Adrenal gland (tissue), 19 donors: Measurements from ENCODE around the gene LAT. TPM values are rescaled to one million over a fixed set of nuclear protein-coding genes. Genes with fewer than 3 reads are reported as not detected.

ENCODE experiments used
- DNase-seq, 7 donors: peaks; one replicate each; pipeline ENCODE4 v3.0.0-alpha.2; 2019 to 2020
- H3K27ac ChIP-seq, 5 donors: fragments of 200-600 bp; sonication (generic) in 4 of 5; 1 replicate in 3 of 5; 2 replicates in 2 of 5; pipeline versions ENCODE4 v1.5.1 to v1.8.0; 2016 to 2020; ENCODE audit warnings: mild to moderate bottlenecking in 1 of 5
- H3K27me3 ChIP-seq: fragments of 200-600 bp; 2 replicates; pipeline ENCODE4 v1.8.0; 2021
- H3K36me3 ChIP-seq, 2 donors: fragments of 200-600 bp; replicated peaks in 1 of 2; 1 replicate in 1 of 2; 2 replicates in 1 of 2; pipeline versions ENCODE4 v1.5.1 to v1.8.0; 2018 to 2022
- H3K4me1 ChIP-seq, 2 donors: fragments of 200-600 bp; replicated peaks in 1 of 2; 1 replicate in 1 of 2; 2 replicates in 1 of 2; pipeline versions ENCODE4 v1.5.1 to v1.8.0; 2018 to 2021
- H3K4me3 ChIP-seq, 4 donors: fragments of 200-600 bp; sonication (generic) in 3 of 4; one replicate each; pipeline ENCODE4 v1.5.1; 2016 to 2018
- H3K9me3 ChIP-seq, 3 donors: fragments of 200-600 bp; sonication (generic) in 1 of 3; replicated peaks in 1 of 3; 1 replicate in 2 of 3; 2 replicates in 1 of 3; pipeline versions ENCODE4 v1.5.1 to v1.8.0; 2016 to 2021
- CTCF ChIP-seq, 6 experiments: fragments of 450-650 bp in 4 of 6; fragments of 200-600 bp in 2 of 6; sonication (generic) in 1 of 6; IDR thresholded peaks; 1 replicate in 5 of 6; 2 replicates in 1 of 6; pipeline versions ENCODE4 v1.5.1 to v1.8.0; 2016 to 2021; ENCODE audit warnings: antibody characterized with exemption in 6 of 6, mild to moderate bottlenecking in 2 of 6, moderate library complexity in 1 of 6
- POLR2A ChIP-seq, 2 donors: fragments of 450-650 bp; IDR thresholded peaks; one replicate each; pipeline ENCODE4 v1.6.1; 2017; ENCODE audit warnings: antibody characterized with exemption in 2 of 2, mild to moderate bottlenecking in 2 of 2, moderate library complexity in 1 of 2
- WGBS, 4 donors: extraction: QIAGEN DNeasy Blood & Tissue Kit in 2 of 4; methylation state at CpG; one replicate each; pipeline versions ENCODE4 v1.1.5 to v1.1.7; 2013 to 2017; 5-methylcytosine and 5-hydroxymethylcytosine counted together
- intact Hi-C, 2 donors: fragments of 100-400 bp; cut with DNase I; formaldehyde crosslinking; loops; one replicate each; pipeline versions ENCODE4 v1.14.1 to v1.15.0; 2022 to 2023
- long read RNA-seq, 10 donors: library from polyadenylated mRNA in 3 of 10; unstranded in 2 of 10; stranded (forward) in 1 of 10; transcript quantifications; one replicate each; pipeline ENCODE4 v2.0.0 and lab custom pipeline, GENCODE V29; 2021 to 2026
- polyA plus RNA-seq, 3 donors: library from polyadenylated mRNA; stranded (reverse); fragments of 200-250 nt in 2 of 3; fragments of 350-450 nt in 1 of 3; fragmentation: Illumina TruSeq in 1 of 3; extraction: RNeasy Lipid Tissue Mini Kit (QIAGEN cat#74804) in 1 of 3; gene quantifications; one replicate each; pipeline ENCODE4 v1.2.3, GENCODE V29; 2013 to 2014
- total RNA-seq, 9 donors: library from RNA; depleted of rRNA in 4 of 9; stranded (reverse); fragments of >200 nt in 4 of 9; fragments of 120-200 nt in 1 of 9; fragmentation: NEBNext Ultra II Directional in 1 of 9; extraction: Animal tissue kit (Norgen Biotek cat#: 25700) in 1 of 9; gene quantifications; one replicate each; pipeline versions ENCODE4 v1.1.0 to v1.2.4, GENCODE V29; 2013 to 2023
- donor health status: healthy with polysubstance abuse.
- donor health status: Bipolar disorder and iron deficiency.
- donor health status: DM: yes; HTN: yes; CAD: no.
- donor health status: DM: no; HTN: no; CAD: no.
- donor health status: DM: no; HTN: no; CAD: no.
- donor health status: DM: yes; HTN: yes; CAD: no.

LAT gene
- 1 to 10 TPM in 6 of 9 donors, under 1 TPM in 2, not detected in 1; 0.42 to 5.2 (median 1.6) TPM for total RNA-seq
- polyA plus RNA-seq = 10 to 100 TPM in 2 of 3 donors, 1 to 10 TPM in 1; 1.8 to 50.5 (median 19.0) TPM
- long read RNA-seq, donor 1 = 0 reads
- long read RNA-seq, donor 2, partial matches to known transcripts = 0 of 1 reads
- long read RNA-seq, donor 2, other reads (novel, unspliced or antisense) = 0 of 1 reads
- long read RNA-seq, donor 3 = 0 reads
- long read RNA-seq, donor 4, partial matches to known transcripts = 0 of 2 reads
- long read RNA-seq, donor 4, other reads (novel, unspliced or antisense) = 0 of 2 reads
- long read RNA-seq, donor 5, partial matches to known transcripts = 0 of 2 reads
- long read RNA-seq, donor 5, other reads (novel, unspliced or antisense) = 0 of 2 reads
- long read RNA-seq, donor 6 = 0 reads
- long read RNA-seq, donor 7 = 0 reads
- long read RNA-seq, donor 8 = 0 reads
- long read RNA-seq, donor 9 = 0 reads
- long read RNA-seq, donor 10 = 0 reads

GRCh38 chr16:28984619-28985135 is at the start of gene LAT:
Gene LAT, plus strand, starts transcription at chr16:28985052. Its CDS starts 366 bp downstream, at chr16:28985418.
- peaks cover 0 to 6% (median 0%) of the 10 kb centered on the region in 3 donors for H3K9me3 ChIP-seq
- DNase-seq = no peak
- no peak within 1 kb of the TSS for H3K27ac ChIP-seq
- TF ChIP-seq CTCF (IDR thresholded peaks at IDR 0.05) (no peak), POLR2A (IDR thresholded peaks at IDR 0.05) (no peak)
- H3K4me1 ChIP-seq = no peaks in the 10 kb centered on the region
- no peak within 1 kb of the TSS for H3K4me3 ChIP-seq
- H3K27me3 ChIP-seq = no peaks in the 10 kb centered on the region
- WGBS, 4 donors = 56 to 65% (median 63%) methylated on average over 3 to 24 of the region's 24 CpGs
- H3K36me3 ChIP-seq = peaks cover 0 to 49% of the 10 kb centered on the region in 2 donors
- intact Hi-C loops = no loop called here

DNA sequence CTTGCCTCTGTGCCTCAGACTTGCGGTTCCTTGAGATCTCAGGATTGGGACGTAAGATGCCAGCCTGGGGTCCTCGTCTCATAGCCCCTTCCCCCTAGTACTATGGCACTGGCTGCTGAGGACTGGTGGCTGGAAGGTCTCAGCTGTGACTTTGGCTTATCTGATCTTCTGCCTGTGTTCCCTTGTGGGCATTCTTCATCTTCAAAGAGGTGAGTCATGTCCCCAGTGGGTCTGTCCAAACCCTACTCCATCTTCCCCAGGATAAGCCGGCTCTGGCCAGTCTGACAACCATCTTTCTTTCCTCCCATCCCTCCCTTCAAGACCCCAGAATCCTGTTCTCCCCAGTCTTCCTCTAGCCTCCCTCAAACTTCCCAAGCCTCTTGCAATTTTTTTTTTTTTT is 49.5 kb upstream of the LAT start:
- no peak for TF ChIP-seq POLR2A (IDR thresholded peaks at IDR 0.05)
- TF ChIP-seq CTCF (IDR thresholded peaks at IDR 0.05) = no peak
- Histone ChIP-seq H3K4me3 (no peak overlapping the region), H3K36me3 (no peaks in the 10 kb centered on the region), H3K27ac (no peak overlapping the region), H3K4me1 (no peaks in the 10 kb centered on the region), H3K27me3 (no peaks in the 10 kb centered on the region), H3K9me3 (no peaks in the 10 kb centered on the region)
- intact Hi-C loops = loop anchor here in 1 of 2 donors (5.0 kb wide), 1 partner anchor 58 kb away; the partner anchor contains the start of gene ATP2A1
- 56 to 88% (median 82%) methylated on average over 1 to 4 of the region's 4 CpGs for WGBS, 4 donors
- no peak for DNase-seq

DNA sequence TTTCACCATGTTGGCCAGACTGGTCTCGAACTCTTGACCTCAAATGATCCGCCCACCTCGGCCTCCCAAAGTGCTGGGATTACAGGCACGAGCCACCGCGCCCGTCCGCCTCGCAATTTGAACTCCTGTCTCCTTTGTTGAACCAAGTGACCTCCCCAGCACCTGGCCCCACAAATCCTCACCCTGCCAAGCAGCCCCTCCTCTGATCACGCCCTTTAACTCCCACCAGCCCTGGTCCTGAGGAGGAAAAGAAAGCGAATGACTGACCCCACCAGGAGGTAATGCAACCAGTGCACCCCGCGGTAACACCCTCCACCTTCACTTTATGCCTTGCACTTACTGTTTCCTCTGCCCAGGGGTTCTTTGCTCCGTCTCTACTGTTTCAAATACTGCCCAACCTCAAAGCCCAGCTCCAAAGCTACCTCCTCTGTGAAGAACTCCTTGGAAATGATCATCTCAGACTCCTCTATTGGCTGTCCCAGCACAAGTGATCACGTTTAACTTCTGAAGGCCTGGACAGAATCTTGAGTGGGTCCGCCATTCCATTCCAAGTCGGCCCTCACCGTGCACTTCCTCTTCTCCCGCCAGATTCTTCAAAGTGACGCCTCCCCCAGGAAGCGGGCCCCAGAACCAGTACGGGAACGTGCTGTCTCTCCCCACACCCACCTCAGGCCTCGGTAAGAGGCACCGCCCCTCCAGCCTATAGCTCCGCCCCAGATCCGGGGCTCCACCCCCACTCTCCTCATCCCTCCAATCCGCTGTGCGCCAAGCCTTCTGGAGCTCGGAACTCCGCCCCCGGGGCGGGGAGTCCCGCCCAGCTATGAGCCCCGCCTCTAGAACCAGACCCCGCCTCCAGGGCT is 48.7 kb upstream of the LAT start:
- no peaks in the 10 kb centered on the region for H3K9me3 ChIP-seq
- WGBS, 4 donors = 36 to 41% (median 37%) methylated on average over 31 to 36 of the region's 36 CpGs
- H3K4me1 ChIP-seq = no peaks in the 10 kb centered on the region
- DNase-seq = peak; percentile 83 to 90 (median 85)
- H3K4me3 ChIP-seq = peak overlapping the region in 1 of 4 donors; percentile 40
- H3K27me3 ChIP-seq = no peaks in the 10 kb centered on the region
- no peak for TF ChIP-seq CTCF (IDR thresholded peaks at IDR 0.05)
- no peak for TF ChIP-seq POLR2A (IDR thresholded peaks at IDR 0.05)
- H3K27ac ChIP-seq = no peak overlapping the region
- intact Hi-C loops = loop anchor here in 1 of 2 donors (5.0 kb wide), 1 partner anchor 59 kb away; the partner anchor contains the start of gene ATP2A1
- no peaks in the 10 kb centered on the region for H3K36me3 ChIP-seq

GRCh38 chr16:28936784-28937155 is 48.1 kb upstream of the LAT start:
- intact Hi-C loops = loop anchor here in 1 of 2 donors (5.0 kb wide), 1 partner anchor 59 kb away; the partner anchor contains the start of gene ATP2A1
- H3K9me3 ChIP-seq = no peaks in the 10 kb centered on the region
- no peak overlapping the region for H3K27ac ChIP-seq
- H3K27me3 ChIP-seq = no peaks in the 10 kb centered on the region
- 67 to 80% (median 71%) methylated on average over 7 to 26 of the region's 26 CpGs for WGBS, 4 donors
- DNase-seq = no peak
- H3K36me3 ChIP-seq = no peaks in the 10 kb centered on the region
- TF ChIP-seq POLR2A (IDR thresholded peaks at IDR 0.05) (no peak), CTCF (IDR thresholded peaks at IDR 0.05) (no peak)
- peak overlapping the region in 1 of 4 donors; percentile 40 for H3K4me3 ChIP-seq
- no peaks in the 10 kb centered on the region for H3K4me1 ChIP-seq
